Peyer's patch (tissue), 4 donors: ENCODE results near the gene TYW1.
"Not testable (repeated sequence)": the region's sequence is repeated elsewhere in the genome, so short reads cannot be mapped to it uniquely, and the experiment has no call there.

Source experiments
- POLR2A ChIP-seq, 2 donors: fragments of 450-650 bp; IDR thresholded peaks; one replicate each; pipeline ENCODE4 v1.5.1; 2017; ENCODE audit warnings: antibody characterized with exemption in 2 of 2, mild to moderate bottlenecking in 2 of 2, moderate library complexity in 2 of 2
- TF ChIP-seq, protein P1 (sequence below), 6 experiments: fragments of 450-650 bp in 4 of 6; fragments of 200-600 bp in 2 of 6; sonication (generic) in 1 of 6; IDR thresholded peaks; one replicate each; pipeline ENCODE4 v1.5.1; 2017 to 2019; ENCODE audit warnings: antibody characterized with exemption in 6 of 6, mild to moderate bottlenecking in 3 of 6, moderate library complexity in 1 of 6

DNA sequence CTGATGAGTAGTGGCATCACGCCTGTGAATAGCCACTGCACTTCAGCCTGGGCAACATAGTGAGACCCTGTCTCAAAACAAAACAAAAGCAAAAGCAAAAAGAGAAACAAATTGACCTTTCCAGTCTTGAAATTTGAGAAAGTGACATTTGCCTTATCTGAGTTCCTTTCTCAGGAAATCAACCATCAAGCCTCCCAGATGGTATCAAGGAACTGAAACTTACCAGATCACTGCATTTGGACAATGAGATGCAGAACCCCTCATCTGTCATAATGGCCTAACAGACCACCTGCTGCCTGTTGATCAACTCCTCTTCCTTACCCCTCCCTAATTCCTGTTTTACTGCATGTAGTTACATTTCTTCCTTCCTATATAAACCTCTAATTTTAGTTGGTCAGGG lies 16.3 kb upstream of the TYW1 start:
- TF ChIP-seq, protein P1, sequence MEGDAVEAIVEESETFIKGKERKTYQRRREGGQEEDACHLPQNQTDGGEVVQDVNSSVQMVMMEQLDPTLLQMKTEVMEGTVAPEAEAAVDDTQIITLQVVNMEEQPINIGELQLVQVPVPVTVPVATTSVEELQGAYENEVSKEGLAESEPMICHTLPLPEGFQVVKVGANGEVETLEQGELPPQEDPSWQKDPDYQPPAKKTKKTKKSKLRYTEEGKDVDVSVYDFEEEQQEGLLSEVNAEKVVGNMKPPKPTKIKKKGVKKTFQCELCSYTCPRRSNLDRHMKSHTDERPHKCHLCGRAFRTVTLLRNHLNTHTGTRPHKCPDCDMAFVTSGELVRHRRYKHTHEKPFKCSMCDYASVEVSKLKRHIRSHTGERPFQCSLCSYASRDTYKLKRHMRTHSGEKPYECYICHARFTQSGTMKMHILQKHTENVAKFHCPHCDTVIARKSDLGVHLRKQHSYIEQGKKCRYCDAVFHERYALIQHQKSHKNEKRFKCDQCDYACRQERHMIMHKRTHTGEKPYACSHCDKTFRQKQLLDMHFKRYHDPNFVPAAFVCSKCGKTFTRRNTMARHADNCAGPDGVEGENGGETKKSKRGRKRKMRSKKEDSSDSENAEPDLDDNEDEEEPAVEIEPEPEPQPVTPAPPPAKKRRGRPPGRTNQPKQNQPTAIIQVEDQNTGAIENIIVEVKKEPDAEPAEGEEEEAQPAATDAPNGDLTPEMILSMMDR (IDR thresholded peaks at IDR 0.05) = not testable (repeated sequence)
- not testable (repeated sequence) for TF ChIP-seq POLR2A (IDR thresholded peaks at IDR 0.05)
